GM18502 (cell line): ENCODE results near the gene EEF1AKMT4.

Experiments used
- ATAC-seq: cut with Tn5 transposase; IDR thresholded peaks from one replicate; pipeline ENCODE4 v1.9.1; 2021; ENCODE audit warnings: mild to moderate bottlenecking; ENCODE audit not compliant: unreplicated experiment, poor library complexity

Gene EEF1AKMT4

GRCh38 chr3:184235381-184236032 lies 14.0 kb upstream of the EEF1AKMT4 start:
- ATAC-seq: no peak

- ATAC-seq: no peak
Measured at GRCh38 chr3:184236033-184236410, 13.4 kb upstream of the EEF1AKMT4 start.

- ATAC-seq: no peak
Measured at GRCh38 chr3:184236636-184237035, 12.8 kb upstream of the EEF1AKMT4 start.

GRCh38 chr3:184237211-184237610 lies 12.3 kb upstream of the EEF1AKMT4 start:
- no peak for ATAC-seq

GRCh38 chr3:184237807-184238206 lies 11.7 kb upstream of the EEF1AKMT4 start:
- no peak for ATAC-seq

GRCh38 chr3:184238246-184238818 lies 11.1 kb upstream of the EEF1AKMT4 start:
- no peak for ATAC-seq

- no peak for ATAC-seq
Measured at GRCh38 chr3:184239221-184239620, 10.3 kb upstream of the EEF1AKMT4 start.

GRCh38 chr3:184239708-184240107 lies 9.8 kb upstream of the EEF1AKMT4 start:
- ATAC-seq: no peak

GRCh38 chr3:184240384-184241140 lies 8.9 kb upstream of the EEF1AKMT4 start:
- ATAC-seq: no peak

GRCh38 chr3:184241141-184241446 lies 8.4 kb upstream of the EEF1AKMT4 start:
- ATAC-seq: no peak

GRCh38 chr3:184241447-184242296 lies 7.8 kb upstream of the EEF1AKMT4 start:
- no peak for ATAC-seq

GRCh38 chr3:184242297-184242685 lies 7.2 kb upstream of the EEF1AKMT4 start:
- ATAC-seq: no peak

GRCh38 chr3:184248454-184249411 lies 739 bp upstream of the EEF1AKMT4 start, which contains the start of gene ALG3:
TSS of gene ALG3 (minus strand) at chr3:184248962. CDS start at chr3:184248940, 22 bp downstream.
- peak; percentile 51 for ATAC-seq

- peak; percentile 69 for ATAC-seq
Measured at GRCh38 chr3:184250167-184250828, 826 bp downstream of the EEF1AKMT4 start.

- no peak for ATAC-seq
Measured at GRCh38 chr3:184255291-184256039, 6.0 kb downstream of the EEF1AKMT4 start.

- no peak for ATAC-seq
Measured at GRCh38 chr3:184257083-184257915, 7.8 kb downstream of the EEF1AKMT4 start.

- no peak for ATAC-seq
Measured at GRCh38 chr3:184258926-184259325, 9.5 kb downstream of the EEF1AKMT4 start.
